ENCODE results near the gene BRD3OS.
"Not testable (repeated sequence)": the region's sequence is repeated elsewhere in the genome, so short reads cannot be mapped to it uniquely, and the experiment has no call there.

The BRD3OS gene

GRCh38 chr9:134066913-134067851, 41.9 kb downstream of the BRD3OS start:
- intact Hi-C loops (cut with DNase I): loop anchor here (5.0 kb wide), 2 partner anchors 40 to 70 kb away; partner anchors contain the start of genes BRD3OS and WDR5

GRCh38 chr9:134067904-134068743, 42.8 kb downstream of the BRD3OS start, which contains the start of gene BRD3:
Gene BRD3 (minus strand): TSS chr9:134068026. CDS start chr9:134053477, 14,549 bp downstream.
- intact Hi-C loops (cut with DNase I): loop anchor here (5.0 kb wide), 2 partner anchors 41 to 69 kb away; partner anchors contain the start of genes BRD3OS and WDR5
- peak; percentile 54 to 94 (median 87) for DNase-seq

More at GRCh38 chr9:134066913-134067851, 41.9 kb downstream of the BRD3OS start:
- DNase-seq: peak in 29 of 42 donors; percentile 16 to 72 (median 49)

- DNase-seq: peak in 1 of 42 donors; percentile 34
- intact Hi-C loops (cut with DNase I): loop anchor here (5.0 kb wide), 2 partner anchors 42 to 68 kb away; partner anchors contain the start of genes BRD3OS and WDR5
Observed at GRCh38 chr9:134068744-134069479, 43.6 kb downstream of the BRD3OS start.

- peak in 1 of 42 donors; percentile 36 for DNase-seq
- intact Hi-C loops (cut with DNase I): loop anchor here (5.0 kb wide), 2 partner anchors 42 to 68 kb away; partner anchors contain the start of genes BRD3OS and WDR5
Observed at GRCh38 chr9:134069480-134070399, 44.5 kb downstream of the BRD3OS start.

- peak in 1 of 42 donors; percentile 34 for DNase-seq
- intact Hi-C loops (cut with DNase I): no loop called here
Observed at GRCh38 chr9:134071149-134071548, 45.9 kb downstream of the BRD3OS start.

GRCh38 chr9:134072683-134073082, 47.4 kb downstream of the BRD3OS start:
- intact Hi-C loops (cut with DNase I): not testable (repeated sequence)
- DNase-seq: peak in 1 of 42 donors; percentile 23

- intact Hi-C loops (cut with DNase I): no loop called here
- no peak for DNase-seq
Observed at GRCh38 chr9:134073500-134073899, 48.2 kb downstream of the BRD3OS start.

- DNase-seq; intact Hi-C loops (cut with DNase I): not testable (repeated sequence)
Observed at GRCh38 chr9:134075689-134076088, 50.4 kb downstream of the BRD3OS start.

- no peak for DNase-seq
- intact Hi-C loops (cut with DNase I): no loop called here
Observed at GRCh38 chr9:134076644-134077043, 51.4 kb downstream of the BRD3OS start.
